Measurements from ENCODE around the gene GFOD1. TPM values are rescaled to one million over a fixed set of nuclear protein-coding genes. Genes with fewer than 3 reads are reported as not detected.

GFOD1 gene
- total and polyA plus RNA-seq, 10 of the 15 experiments (the other 5 are each of a cell fraction or from before 2014, with no cell fraction given) = 6.5 to 41.4 (median 16.0) TPM

DNA sequence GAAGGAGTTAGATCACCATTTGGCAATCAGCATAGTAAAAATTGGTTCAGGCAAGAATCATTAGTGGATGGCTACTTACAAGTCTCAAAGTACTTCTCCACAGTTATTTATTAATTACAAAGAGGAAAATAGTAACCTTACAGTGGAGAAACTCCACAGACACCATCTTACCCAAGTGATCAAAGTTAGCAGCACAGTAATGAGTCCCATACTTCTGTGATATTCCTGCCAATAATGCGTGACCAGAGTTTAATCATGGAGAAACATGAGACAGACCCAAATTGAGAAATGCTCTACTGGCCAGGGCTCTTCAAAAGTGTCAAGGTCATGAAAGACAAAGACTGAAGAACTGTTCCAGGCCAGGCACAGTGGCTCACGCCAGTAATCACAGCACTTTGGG is 168.6 kb downstream of the GFOD1 start:
- Histone ChIP-seq H4K20me1 (ENCODE audit: control insufficient read depth, insufficient read depth) (no peaks in the 10 kb centered on the region), H3K36me3 (ENCODE audit: control insufficient read depth in 2 of 2, insufficient read depth in 2 of 2, low read length in 1 of 2) (peaks cover 5 to 10% of the 10 kb centered on the region in 2 experiments; a peak in 3 of 4 replicates), H3K27ac (ENCODE audit: control insufficient read depth, insufficient read depth) (no peak overlapping the region), H3K27me3 (replicated peaks in 1 of 2; ENCODE audit: control insufficient read depth in 2 of 2, insufficient read depth in 2 of 2, low read length in 1 of 2) (no peaks in the 10 kb centered on the region), H3K4me3 (no peak overlapping the region), H3K4me1 (ENCODE audit: control insufficient read depth, insufficient read depth, low read length) (no peaks in the 10 kb centered on the region), H3K9me3 (replicated peaks; ENCODE audit: control insufficient read depth, insufficient read depth, low read length) (no peaks in the 10 kb centered on the region), H3K9ac (ENCODE audit: control insufficient read depth, insufficient read depth, low read length) (no peak overlapping the region), H3K79me2 (ENCODE audit: control insufficient read depth, insufficient read depth, low read length) (no peaks in the 10 kb centered on the region), H3K4me2 (ENCODE audit: control insufficient read depth, insufficient read depth) (no peak overlapping the region), H2AFZ (ENCODE audit: control insufficient read depth, low read depth, low read length) (no peak overlapping the region)
- in situ Hi-C loops (cut with MboI) (no loop called here), intact Hi-C loops (cut with micrococcal nuclease; ENCODE audit: unreplicated experiment) (no loop called here)
- SMC1A ChIA-PET (ENCODE audit: uncharacterized antibody, unreplicated experiment) = interaction anchor here (0.6 kb wide), 1 partner anchor 244 kb away, joined by 3 read pairs; no protein-coding TSS in a partner anchor
- ATAC-seq (no peak), FAIRE-seq (no peak), DNase-seq (ENCODE audit: low read depth, low spot score) (no peak)
- POLR2A ChIA-PET = no interaction called here
- CTCF ChIA-PET = interaction anchor here (2.0 kb wide), 1 partner anchor 14 kb away, joined by 4 read pairs; no protein-coding TSS in a partner anchor
- RAD21 ChIA-PET (ENCODE audit: unreplicated experiment) = interaction anchor here (0.8 to 1.2 kb wide), 2 partner anchors 14 to 61 kb away, joined by 3 read pairs; no protein-coding TSS in a partner anchor
- BruUV-seq (replicated peaks) = no TSS peak
- 97% methylated on average over 2 of the region's 2 CpGs for WGBS (ENCODE audit: insufficient coverage, insufficient replicate concordance, low lambda C conversion rate, missing lambda C conversion rate)
- TF ChIP-seq GATAD2B (conservative IDR thresholded peaks at IDR 0.05; ENCODE audit: low read depth) (no peak), MTA3 (IDR thresholded peaks at IDR 0.05; ENCODE audit: borderline replicate concordance, low read length) (no peak), MYC (IDR thresholded peaks at IDR 0.05; ENCODE audit: insufficient read depth, insufficient read length, insufficient replicate concordance, low read length, severe bottlenecking) (no peak), SUZ12 (IDR thresholded peaks at IDR 0.05; ENCODE audit: unreplicated experiment) (no peak), ASH2L (IDR thresholded peaks at IDR 0.05; ENCODE audit: borderline replicate concordance, low read depth) (no peak), NFIC (IDR thresholded peaks at IDR 0.05; ENCODE audit: low read depth, low read length) (no peak), SUPT20H (IDR thresholded peaks at IDR 0.05; ENCODE audit: borderline replicate concordance, control insufficient read depth, low read depth, low read length) (no peak), SPI1 (IDR thresholded peaks at IDR 0.05; ENCODE audit: borderline replicate concordance, insufficient read depth, low read depth, low read length) (no peak), POLR2A (IDR thresholded peaks at IDR 0.05; ENCODE audit: low read depth, low read length) (no peak), RAD51 (IDR thresholded peaks at IDR 0.05) (no peak), NFYA (IDR thresholded peaks at IDR 0.05; ENCODE audit: borderline replicate concordance, low read depth, low read length) (no peak)
- TF ChIP-seq, protein P1, sequence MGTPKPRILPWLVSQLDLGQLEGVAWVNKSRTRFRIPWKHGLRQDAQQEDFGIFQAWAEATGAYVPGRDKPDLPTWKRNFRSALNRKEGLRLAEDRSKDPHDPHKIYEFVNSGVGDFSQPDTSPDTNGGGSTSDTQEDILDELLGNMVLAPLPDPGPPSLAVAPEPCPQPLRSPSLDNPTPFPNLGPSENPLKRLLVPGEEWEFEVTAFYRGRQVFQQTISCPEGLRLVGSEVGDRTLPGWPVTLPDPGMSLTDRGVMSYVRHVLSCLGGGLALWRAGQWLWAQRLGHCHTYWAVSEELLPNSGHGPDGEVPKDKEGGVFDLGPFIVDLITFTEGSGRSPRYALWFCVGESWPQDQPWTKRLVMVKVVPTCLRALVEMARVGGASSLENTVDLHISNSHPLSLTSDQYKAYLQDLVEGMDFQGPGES (IDR thresholded peaks at IDR 0.05) = no peak
- TF ChIP-seq, protein P2, sequence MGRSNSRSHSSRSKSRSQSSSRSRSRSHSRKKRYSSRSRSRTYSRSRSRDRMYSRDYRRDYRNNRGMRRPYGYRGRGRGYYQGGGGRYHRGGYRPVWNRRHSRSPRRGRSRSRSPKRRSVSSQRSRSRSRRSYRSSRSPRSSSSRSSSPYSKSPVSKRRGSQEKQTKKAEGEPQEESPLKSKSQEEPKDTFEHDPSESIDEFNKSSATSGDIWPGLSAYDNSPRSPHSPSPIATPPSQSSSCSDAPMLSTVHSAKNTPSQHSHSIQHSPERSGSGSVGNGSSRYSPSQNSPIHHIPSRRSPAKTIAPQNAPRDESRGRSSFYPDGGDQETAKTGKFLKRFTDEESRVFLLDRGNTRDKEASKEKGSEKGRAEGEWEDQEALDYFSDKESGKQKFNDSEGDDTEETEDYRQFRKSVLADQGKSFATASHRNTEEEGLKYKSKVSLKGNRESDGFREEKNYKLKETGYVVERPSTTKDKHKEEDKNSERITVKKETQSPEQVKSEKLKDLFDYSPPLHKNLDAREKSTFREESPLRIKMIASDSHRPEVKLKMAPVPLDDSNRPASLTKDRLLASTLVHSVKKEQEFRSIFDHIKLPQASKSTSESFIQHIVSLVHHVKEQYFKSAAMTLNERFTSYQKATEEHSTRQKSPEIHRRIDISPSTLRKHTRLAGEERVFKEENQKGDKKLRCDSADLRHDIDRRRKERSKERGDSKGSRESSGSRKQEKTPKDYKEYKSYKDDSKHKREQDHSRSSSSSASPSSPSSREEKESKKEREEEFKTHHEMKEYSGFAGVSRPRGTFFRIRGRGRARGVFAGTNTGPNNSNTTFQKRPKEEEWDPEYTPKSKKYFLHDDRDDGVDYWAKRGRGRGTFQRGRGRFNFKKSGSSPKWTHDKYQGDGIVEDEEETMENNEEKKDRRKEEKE (IDR thresholded peaks at IDR 0.05) = no peak
- TF ChIP-seq, protein P3, sequence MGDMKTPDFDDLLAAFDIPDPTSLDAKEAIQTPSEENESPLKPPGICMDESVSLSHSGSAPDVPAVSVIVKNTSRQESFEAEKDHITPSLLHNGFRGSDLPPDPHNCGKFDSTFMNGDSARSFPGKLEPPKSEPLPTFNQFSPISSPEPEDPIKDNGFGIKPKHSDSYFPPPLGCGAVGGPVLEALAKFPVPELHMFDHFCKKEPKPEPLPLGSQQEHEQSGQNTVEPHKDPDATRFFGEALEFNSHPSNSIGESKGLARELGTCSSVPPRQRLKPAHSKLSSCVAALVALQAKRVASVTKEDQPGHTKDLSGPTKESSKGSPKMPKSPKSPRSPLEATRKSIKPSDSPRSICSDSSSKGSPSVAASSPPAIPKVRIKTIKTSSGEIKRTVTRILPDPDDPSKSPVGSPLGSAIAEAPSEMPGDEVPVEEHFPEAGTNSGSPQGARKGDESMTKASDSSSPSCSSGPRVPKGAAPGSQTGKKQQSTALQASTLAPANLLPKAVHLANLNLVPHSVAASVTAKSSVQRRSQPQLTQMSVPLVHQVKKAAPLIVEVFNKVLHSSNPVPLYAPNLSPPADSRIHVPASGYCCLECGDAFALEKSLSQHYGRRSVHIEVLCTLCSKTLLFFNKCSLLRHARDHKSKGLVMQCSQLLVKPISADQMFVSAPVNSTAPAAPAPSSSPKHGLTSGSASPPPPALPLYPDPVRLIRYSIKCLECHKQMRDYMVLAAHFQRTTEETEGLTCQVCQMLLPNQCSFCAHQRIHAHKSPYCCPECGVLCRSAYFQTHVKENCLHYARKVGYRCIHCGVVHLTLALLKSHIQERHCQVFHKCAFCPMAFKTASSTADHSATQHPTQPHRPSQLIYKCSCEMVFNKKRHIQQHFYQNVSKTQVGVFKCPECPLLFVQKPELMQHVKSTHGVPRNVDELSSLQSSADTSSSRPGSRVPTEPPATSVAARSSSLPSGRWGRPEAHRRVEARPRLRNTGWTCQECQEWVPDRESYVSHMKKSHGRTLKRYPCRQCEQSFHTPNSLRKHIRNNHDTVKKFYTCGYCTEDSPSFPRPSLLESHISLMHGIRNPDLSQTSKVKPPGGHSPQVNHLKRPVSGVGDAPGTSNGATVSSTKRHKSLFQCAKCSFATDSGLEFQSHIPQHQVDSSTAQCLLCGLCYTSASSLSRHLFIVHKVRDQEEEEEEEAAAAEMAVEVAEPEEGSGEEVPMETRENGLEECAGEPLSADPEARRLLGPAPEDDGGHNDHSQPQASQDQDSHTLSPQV (IDR thresholded peaks at IDR 0.05) = no peak

Measured in GM12878 (cell line).